GM23338 (cell line): ENCODE measurements around the gene CRYBA1. TPM values are rescaled to one million over a fixed set of nuclear protein-coding genes. Genes with fewer than 3 reads are reported as not detected.

Source experiments
- ATAC-seq: fragments of 200-7000 bp; cut with Tn5 transposase; 3 replicates; pipeline ENCODE4 v1.9.1; 2020
- DNase-seq: peaks from one replicate; pipeline ENCODE4 v3.0.0-alpha.2; 2015; ENCODE audit warnings: low spot score
- H2AFZ ChIP-seq: fragments of 200-600 bp; sonication (generic); 2 replicates; pipeline ENCODE4 v1.8.0; 2016; ENCODE audit warnings: antibody characterized with exemption, mild to moderate bottlenecking, moderate library complexity
- H3F3A ChIP-seq: fragments of 200-600 bp; sonication (generic); replicated peaks from 2 replicates; pipeline ENCODE4 v1.8.0; 2017; ENCODE audit warnings: antibody characterized with exemption, mixed run types, low read depth
- H3K27ac ChIP-seq: fragments of 200-600 bp; sonication (generic); 2 replicates; pipeline ENCODE4 v1.6.1; 2016; ENCODE audit warnings: low read depth
- H3K27me3 ChIP-seq: fragments of 200-600 bp; sonication (generic); 2 replicates; pipeline ENCODE4 v1.8.0; 2016; ENCODE audit warnings: mild to moderate bottlenecking, mixed run types, moderate library complexity; ENCODE audit not compliant: insufficient read depth
- H3K36me3 ChIP-seq: fragments of 200-600 bp; sonication (generic); 2 replicates; pipeline ENCODE4 v1.8.0; 2016; ENCODE audit warnings: mild to moderate bottlenecking; ENCODE audit not compliant: insufficient read depth
- H3K4me1 ChIP-seq: fragments of 200-600 bp; sonication (generic); 2 replicates; pipeline ENCODE4 v1.8.0; 2016; ENCODE audit warnings: mild to moderate bottlenecking, moderate library complexity; ENCODE audit not compliant: insufficient read depth
- H3K4me2 ChIP-seq: fragments of 200-600 bp; sonication (generic); 2 replicates; pipeline ENCODE4 v1.7.1; 2017; ENCODE audit warnings: mixed run types
- H3K4me3 ChIP-seq: fragments of 200-600 bp; sonication (generic); 2 replicates; pipeline ENCODE4 v1.6.1; 2016; ENCODE audit warnings: mixed run types
- H3K79me2 ChIP-seq: fragments of 200-600 bp; sonication (generic); replicated peaks from 2 replicates; pipeline ENCODE4 v1.8.0; 2017; ENCODE audit warnings: mild to moderate bottlenecking; ENCODE audit not compliant: insufficient read depth
- H3K9me2 ChIP-seq: fragments of 200-600 bp; sonication (generic); 2 replicates; pipeline ENCODE4 v1.8.0; 2017; ENCODE audit not compliant: insufficient read depth
- H4K20me1 ChIP-seq: fragments of 200-600 bp; sonication (generic); replicated peaks from 2 replicates; pipeline ENCODE4 v1.8.0; 2017; ENCODE audit warnings: mild to moderate bottlenecking; ENCODE audit not compliant: insufficient read depth
- H3K27ac Mint-ChIP-seq: 2 replicates; pipeline ENCODE4 v1.8.0; 2020; ENCODE audit warnings: inconsistent platforms, mild to moderate bottlenecking, moderate library complexity, mixed read lengths
- H3K27me3 Mint-ChIP-seq: 3 replicates; pipeline ENCODE4 v1.8.0; 2022; ENCODE audit warnings: low read depth, mild to moderate bottlenecking, moderate library complexity, mixed read lengths, inconsistent platforms; ENCODE audit not compliant: insufficient read depth, poor library complexity
- H3K36me3 Mint-ChIP-seq: 3 replicates; pipeline ENCODE4 v1.8.0; 2021; ENCODE audit warnings: low read depth, mild to moderate bottlenecking, inconsistent platforms, moderate library complexity, mixed read lengths
- H3K4me1 Mint-ChIP-seq: 3 replicates; pipeline ENCODE4 v1.8.0; 2020; ENCODE audit warnings: mild to moderate bottlenecking, inconsistent platforms, mixed read lengths
- H3K4me3 Mint-ChIP-seq: 3 replicates; pipeline ENCODE4 v1.8.0; 2021; ENCODE audit warnings: moderate library complexity, mild to moderate bottlenecking, inconsistent platforms, mixed read lengths
- H3K9me3 Mint-ChIP-seq: 3 replicates; pipeline ENCODE4 v1.8.0; 2020; ENCODE audit warnings: moderate library complexity, mild to moderate bottlenecking, inconsistent platforms, mixed read lengths
- CREB1 ChIP-seq: fragments of 250-450 bp; sonication (Bioruptor Pico); IDR thresholded peaks from 2 replicates; pipeline ENCODE4 v1.5.0; 2020; ENCODE audit warnings: low read depth, mild to moderate bottlenecking, moderate library complexity
- EZH2 ChIP-seq: fragments of 200-600 bp; sonication (generic); IDR thresholded peaks from one replicate; pipeline ENCODE4 v1.8.0; 2017; ENCODE audit warnings: antibody characterized with exemption, mild to moderate bottlenecking, low read depth; ENCODE audit not compliant: unreplicated experiment
- JUNB ChIP-seq: IDR thresholded peaks from one replicate; pipeline ENCODE4 v1.6.1; 2016; ENCODE audit warnings: antibody characterized with exemption; ENCODE audit not compliant: unreplicated experiment
- NANOG ChIP-seq: IDR thresholded peaks from 2 replicates; pipeline ENCODE4 v1.6.1; 2016; ENCODE audit warnings: antibody characterized with exemption, borderline replicate concordance
- POLR2AphosphoS5 ChIP-seq: IDR thresholded peaks from 2 replicates; pipeline ENCODE4 v1.6.1; 2016; ENCODE audit warnings: antibody characterized with exemption, low read depth
- ZNF114 ChIP-seq: fragments of 250-450 bp; sonication (Bioruptor Pico); IDR thresholded peaks from 2 replicates; pipeline ENCODE4 v1.5.0; 2020; ENCODE audit warnings: mild to moderate bottlenecking, moderate library complexity
- ZNF331 ChIP-seq: fragments of 250-450 bp; sonication (Bioruptor Pico); IDR thresholded peaks from 2 replicates; pipeline ENCODE4 v1.5.0; 2020; ENCODE audit warnings: low read depth, mild to moderate bottlenecking, moderate library complexity
- polyA plus RNA-seq: library from polyadenylated mRNA; unstranded; fragments of >200 nt; fragmentation: Nextera tagmentation; extraction: Ambion mirVana; gene quantifications from 2 replicates; pipeline ENCODE4 v1.2.1, GENCODE V29; 2016
- total RNA-seq: library from RNA; depleted of rRNA; stranded (reverse); fragments of >200 nt; shearing (Covaris generic); gene quantifications from 2 replicates; pipeline ENCODE4 v1.2.3, GENCODE V29; 2014
- TF ChIP-seq, protein P1 (sequence below): IDR thresholded peaks from one replicate; pipeline ENCODE4 v1.6.1; 2018; ENCODE audit warnings: antibody characterized with exemption; ENCODE audit not compliant: unreplicated experiment
- TF ChIP-seq, protein P2 (sequence below): IDR thresholded peaks from 2 replicates; pipeline ENCODE4 v1.6.1; 2016; ENCODE audit warnings: antibody characterized with exemption
- TF ChIP-seq, protein P3 (sequence below): fragments of 250-450 bp; sonication (Bioruptor Pico); IDR thresholded peaks from 2 replicates; pipeline ENCODE4 v1.5.0; 2020; ENCODE audit warnings: mild to moderate bottlenecking, moderate library complexity

CRYBA1 gene
- total and polyA plus RNA-seq, 2 experiments from 2014 or later, result not detected

DNA sequence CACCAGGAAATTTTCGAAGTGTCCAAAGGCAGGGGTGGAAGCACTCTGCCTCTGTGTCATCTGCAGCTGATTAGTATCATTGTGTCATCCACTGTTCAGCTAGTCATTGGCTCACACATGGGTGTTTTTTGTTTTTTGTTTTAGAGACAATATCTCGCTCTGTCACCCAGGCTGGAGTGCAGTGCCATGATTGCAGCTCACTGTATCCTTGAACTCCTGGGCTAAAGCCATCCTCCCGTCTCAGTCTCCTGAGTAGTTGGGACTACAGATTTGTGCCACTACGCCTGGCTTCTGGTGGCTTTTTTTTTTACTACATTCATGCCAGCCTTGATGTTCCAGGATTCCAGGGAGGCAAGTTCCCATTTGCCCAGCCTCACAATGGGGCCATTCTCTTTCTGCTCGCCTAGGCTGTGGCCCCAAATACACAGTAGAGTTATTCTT, 34.0 kb upstream of the CRYBA1 start (continued):
- TF ChIP-seq, protein P1, sequence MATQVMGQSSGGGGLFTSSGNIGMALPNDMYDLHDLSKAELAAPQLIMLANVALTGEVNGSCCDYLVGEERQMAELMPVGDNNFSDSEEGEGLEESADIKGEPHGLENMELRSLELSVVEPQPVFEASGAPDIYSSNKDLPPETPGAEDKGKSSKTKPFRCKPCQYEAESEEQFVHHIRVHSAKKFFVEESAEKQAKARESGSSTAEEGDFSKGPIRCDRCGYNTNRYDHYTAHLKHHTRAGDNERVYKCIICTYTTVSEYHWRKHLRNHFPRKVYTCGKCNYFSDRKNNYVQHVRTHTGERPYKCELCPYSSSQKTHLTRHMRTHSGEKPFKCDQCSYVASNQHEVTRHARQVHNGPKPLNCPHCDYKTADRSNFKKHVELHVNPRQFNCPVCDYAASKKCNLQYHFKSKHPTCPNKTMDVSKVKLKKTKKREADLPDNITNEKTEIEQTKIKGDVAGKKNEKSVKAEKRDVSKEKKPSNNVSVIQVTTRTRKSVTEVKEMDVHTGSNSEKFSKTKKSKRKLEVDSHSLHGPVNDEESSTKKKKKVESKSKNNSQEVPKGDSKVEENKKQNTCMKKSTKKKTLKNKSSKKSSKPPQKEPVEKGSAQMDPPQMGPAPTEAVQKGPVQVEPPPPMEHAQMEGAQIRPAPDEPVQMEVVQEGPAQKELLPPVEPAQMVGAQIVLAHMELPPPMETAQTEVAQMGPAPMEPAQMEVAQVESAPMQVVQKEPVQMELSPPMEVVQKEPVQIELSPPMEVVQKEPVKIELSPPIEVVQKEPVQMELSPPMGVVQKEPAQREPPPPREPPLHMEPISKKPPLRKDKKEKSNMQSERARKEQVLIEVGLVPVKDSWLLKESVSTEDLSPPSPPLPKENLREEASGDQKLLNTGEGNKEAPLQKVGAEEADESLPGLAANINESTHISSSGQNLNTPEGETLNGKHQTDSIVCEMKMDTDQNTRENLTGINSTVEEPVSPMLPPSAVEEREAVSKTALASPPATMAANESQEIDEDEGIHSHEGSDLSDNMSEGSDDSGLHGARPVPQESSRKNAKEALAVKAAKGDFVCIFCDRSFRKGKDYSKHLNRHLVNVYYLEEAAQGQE, result no peak
- TF ChIP-seq POLR2AphosphoS5, result no peak
- TF ChIP-seq ZNF114 (CRISPR knock-in tag), result no peak
- TF ChIP-seq EZH2, result no peak
- no peak for TF ChIP-seq NANOG
- no peak for TF ChIP-seq ZNF331
- TF ChIP-seq CREB1, result no peak
- TF ChIP-seq, protein P2, sequence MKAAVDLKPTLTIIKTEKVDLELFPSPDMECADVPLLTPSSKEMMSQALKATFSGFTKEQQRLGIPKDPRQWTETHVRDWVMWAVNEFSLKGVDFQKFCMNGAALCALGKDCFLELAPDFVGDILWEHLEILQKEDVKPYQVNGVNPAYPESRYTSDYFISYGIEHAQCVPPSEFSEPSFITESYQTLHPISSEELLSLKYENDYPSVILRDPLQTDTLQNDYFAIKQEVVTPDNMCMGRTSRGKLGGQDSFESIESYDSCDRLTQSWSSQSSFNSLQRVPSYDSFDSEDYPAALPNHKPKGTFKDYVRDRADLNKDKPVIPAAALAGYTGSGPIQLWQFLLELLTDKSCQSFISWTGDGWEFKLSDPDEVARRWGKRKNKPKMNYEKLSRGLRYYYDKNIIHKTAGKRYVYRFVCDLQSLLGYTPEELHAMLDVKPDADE, result no peak

DNA sequence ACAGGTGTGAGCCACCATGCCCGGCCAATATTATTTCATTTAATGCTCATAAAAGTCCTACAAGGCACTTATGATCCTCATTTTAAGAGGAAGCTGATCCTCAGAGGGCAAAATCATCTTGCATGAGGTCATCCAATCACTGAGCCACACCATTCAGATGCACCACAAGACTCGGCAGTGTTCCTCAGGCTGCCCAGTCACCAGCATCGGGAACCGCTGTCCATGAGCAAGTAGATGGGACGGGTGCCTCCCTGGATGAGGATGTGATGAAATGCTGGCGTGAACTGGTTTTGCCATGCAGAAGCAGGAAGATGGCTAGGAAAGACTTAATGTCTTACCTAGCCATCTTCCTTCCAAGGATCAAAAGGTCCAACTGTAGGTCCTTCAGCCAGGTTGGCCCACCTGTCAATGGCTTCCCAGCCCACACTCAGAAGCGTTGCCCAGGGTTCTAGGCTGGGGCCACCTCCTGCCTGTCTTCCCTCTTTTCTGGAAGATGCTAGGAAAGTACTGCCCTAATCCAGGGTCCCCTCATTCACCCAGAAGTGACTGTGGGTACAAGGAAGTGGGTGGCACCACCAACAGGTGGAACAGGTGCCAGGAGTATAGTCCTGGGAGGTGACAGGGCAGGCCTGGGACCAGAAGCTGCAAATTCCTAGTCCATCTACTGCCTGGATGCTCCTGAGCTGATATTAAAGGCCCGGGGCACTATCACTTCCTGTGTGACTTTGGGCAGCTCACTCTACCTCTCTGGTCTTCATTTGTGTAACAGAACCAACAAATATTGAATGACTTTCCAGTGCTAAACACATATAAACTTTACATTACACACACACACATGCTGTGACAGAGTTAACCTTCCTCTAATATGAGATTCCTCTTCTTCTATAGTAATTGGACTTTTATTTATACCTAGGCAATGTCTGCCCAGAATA, 32.2 kb upstream of the CRYBA1 start:
- Histone ChIP-seq H3F3A (no peaks in the 10 kb centered on the region), H2AFZ (no peak overlapping the region), H3K4me3 (no peak overlapping the region), H3K4me1 (peaks cover under 1% of the 10 kb centered on the region; the same call in 1 of the 2 replicates), H4K20me1 (no peaks in the 10 kb centered on the region), H3K27ac (no peak overlapping the region), H3K27me3 (no peaks in the 10 kb centered on the region), H3K4me2 (no peak overlapping the region), H3K9me2 (no peaks in the 10 kb centered on the region), H3K79me2 (no peaks in the 10 kb centered on the region), H3K36me3 (no peaks in the 10 kb centered on the region)
- no peaks in the 10 kb centered on the region for H3K36me3 Mint-ChIP-seq
- DNase-seq (no peak), ATAC-seq (no peak)
- H3K27me3 Mint-ChIP-seq, result no peaks in the 10 kb centered on the region
- no peaks in the 10 kb centered on the region for H3K9me3 Mint-ChIP-seq
- H3K4me1 Mint-ChIP-seq, result peaks cover 8% of the 10 kb centered on the region; the same call in 2 of the 3 replicates
- no peak overlapping the region for H3K27ac Mint-ChIP-seq
- H3K4me3 Mint-ChIP-seq, result no peak overlapping the region
- TF ChIP-seq NANOG (no peak), EZH2 (no peak), JUNB (no peak), ZNF331 (no peak)
- TF ChIP-seq, protein P2, result no peak
- TF ChIP-seq, protein P3, sequence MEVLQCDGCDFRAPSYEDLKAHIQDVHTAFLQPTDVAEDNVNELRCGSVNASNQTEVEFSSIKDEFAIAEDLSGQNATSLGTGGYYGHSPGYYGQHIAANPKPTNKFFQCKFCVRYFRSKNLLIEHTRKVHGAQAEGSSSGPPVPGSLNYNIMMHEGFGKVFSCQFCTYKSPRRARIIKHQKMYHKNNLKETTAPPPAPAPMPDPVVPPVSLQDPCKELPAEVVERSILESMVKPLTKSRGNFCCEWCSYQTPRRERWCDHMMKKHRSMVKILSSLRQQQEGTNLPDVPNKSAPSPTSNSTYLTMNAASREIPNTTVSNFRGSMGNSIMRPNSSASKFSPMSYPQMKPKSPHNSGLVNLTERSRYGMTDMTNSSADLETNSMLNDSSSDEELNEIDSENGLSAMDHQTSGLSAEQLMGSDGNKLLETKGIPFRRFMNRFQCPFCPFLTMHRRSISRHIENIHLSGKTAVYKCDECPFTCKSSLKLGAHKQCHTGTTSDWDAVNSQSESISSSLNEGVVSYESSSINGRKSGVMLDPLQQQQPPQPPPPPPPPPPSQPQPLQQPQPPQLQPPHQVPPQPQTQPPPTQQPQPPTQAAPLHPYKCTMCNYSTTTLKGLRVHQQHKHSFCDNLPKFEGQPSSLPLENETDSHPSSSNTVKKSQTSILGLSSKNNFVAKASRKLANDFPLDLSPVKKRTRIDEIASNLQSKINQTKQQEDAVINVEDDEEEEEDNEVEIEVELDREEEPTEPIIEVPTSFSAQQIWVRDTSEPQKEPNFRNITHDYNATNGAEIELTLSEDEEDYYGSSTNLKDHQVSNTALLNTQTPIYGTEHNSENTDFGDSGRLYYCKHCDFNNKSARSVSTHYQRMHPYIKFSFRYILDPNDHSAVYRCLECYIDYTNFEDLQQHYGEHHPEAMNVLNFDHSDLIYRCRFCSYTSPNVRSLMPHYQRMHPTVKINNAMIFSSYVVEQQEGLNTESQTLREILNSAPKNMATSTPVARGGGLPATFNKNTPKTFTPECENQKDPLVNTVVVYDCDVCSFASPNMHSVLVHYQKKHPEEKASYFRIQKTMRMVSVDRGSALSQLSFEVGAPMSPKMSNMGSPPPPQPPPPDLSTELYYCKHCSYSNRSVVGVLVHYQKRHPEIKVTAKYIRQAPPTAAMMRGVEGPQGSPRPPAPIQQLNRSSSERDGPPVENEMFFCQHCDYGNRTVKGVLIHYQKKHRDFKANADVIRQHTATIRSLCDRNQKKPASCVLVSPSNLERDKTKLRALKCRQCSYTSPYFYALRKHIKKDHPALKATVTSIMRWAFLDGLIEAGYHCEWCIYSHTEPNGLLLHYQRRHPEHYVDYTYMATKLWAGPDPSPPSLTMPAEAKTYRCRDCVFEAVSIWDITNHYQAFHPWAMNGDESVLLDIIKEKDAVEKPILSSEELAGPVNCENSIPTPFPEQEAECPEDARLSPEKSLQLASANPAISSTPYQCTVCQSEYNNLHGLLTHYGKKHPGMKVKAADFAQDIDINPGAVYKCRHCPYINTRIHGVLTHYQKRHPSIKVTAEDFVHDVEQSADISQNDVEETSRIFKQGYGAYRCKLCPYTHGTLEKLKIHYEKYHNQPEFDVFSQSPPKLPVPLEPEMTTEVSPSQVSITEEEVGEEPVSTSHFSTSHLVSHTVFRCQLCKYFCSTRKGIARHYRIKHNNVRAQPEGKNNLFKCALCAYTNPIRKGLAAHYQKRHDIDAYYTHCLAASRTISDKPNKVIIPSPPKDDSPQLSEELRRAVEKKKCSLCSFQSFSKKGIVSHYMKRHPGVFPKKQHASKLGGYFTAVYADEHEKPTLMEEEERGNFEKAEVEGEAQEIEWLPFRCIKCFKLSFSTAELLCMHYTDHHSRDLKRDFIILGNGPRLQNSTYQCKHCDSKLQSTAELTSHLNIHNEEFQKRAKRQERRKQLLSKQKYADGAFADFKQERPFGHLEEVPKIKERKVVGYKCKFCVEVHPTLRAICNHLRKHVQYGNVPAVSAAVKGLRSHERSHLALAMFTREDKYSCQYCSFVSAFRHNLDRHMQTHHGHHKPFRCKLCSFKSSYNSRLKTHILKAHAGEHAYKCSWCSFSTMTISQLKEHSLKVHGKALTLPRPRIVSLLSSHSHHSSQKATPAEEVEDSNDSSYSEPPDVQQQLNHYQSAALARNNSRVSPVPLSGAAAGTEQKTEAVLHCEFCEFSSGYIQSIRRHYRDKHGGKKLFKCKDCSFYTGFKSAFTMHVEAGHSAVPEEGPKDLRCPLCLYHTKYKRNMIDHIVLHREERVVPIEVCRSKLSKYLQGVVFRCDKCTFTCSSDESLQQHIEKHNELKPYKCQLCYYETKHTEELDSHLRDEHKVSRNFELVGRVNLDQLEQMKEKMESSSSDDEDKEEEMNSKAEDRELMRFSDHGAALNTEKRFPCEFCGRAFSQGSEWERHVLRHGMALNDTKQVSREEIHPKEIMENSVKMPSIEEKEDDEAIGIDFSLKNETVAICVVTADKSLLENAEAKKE (CRISPR knock-in tag), result no peak
